ENCODE data around the gene NELL2.

The NELL2 gene

GRCh38 chr12:44795970-44796369 lies 80.1 kb downstream of the NELL2 start:
- H3K9ac ChIP-seq (ENCODE audit: low read depth in 1 of 2, low read length in 2 of 2), result no peak overlapping the region

GRCh38 chr12:44788731-44789130 lies 87.4 kb downstream of the NELL2 start:
- Histone ChIP-seq H3K4me3 (ENCODE audit: low read depth in 1 of 2, low read length in 2 of 2) (no peak overlapping the region), H3K36me3 (ENCODE audit: control insufficient read depth in 1 of 2, insufficient read depth in 2 of 2, low read length in 2 of 2) (no peaks in the 10 kb centered on the region), H3K9me3 (ENCODE audit: control insufficient read depth in 1 of 2, low read length in 2 of 2) (no peaks in the 10 kb centered on the region), H3K4me1 (ENCODE audit: control insufficient read depth in 1 of 2, insufficient read depth in 2 of 2, low read length in 2 of 2) (no peaks in the 10 kb centered on the region), H3K27ac (ENCODE audit: low read depth, low read length) (no peak overlapping the region), H3K27me3 (ENCODE audit: control insufficient read depth in 1 of 2, insufficient read depth in 2 of 2, low read length in 2 of 2) (no peaks in the 10 kb centered on the region), H3K9ac (ENCODE audit: low read depth in 1 of 2, low read length in 2 of 2) (no peak overlapping the region)

More at GRCh38 chr12:44795970-44796369, 80.1 kb downstream of the NELL2 start:
- H3K27ac ChIP-seq (ENCODE audit: low read depth, low read length), result no peak overlapping the region
- no peaks in the 10 kb centered on the region for H3K27me3 ChIP-seq (ENCODE audit: control insufficient read depth in 1 of 2, insufficient read depth in 2 of 2, low read length in 2 of 2)
- no peaks in the 10 kb centered on the region for H3K36me3 ChIP-seq (ENCODE audit: control insufficient read depth in 1 of 2, insufficient read depth in 2 of 2, low read length in 2 of 2)
- H3K4me1 ChIP-seq (ENCODE audit: control insufficient read depth in 1 of 2, insufficient read depth in 2 of 2, low read length in 2 of 2), result no peaks in the 10 kb centered on the region
- H3K4me3 ChIP-seq (ENCODE audit: low read depth in 1 of 2, low read length in 2 of 2), result no peak overlapping the region
- no peaks in the 10 kb centered on the region for H3K9me3 ChIP-seq (ENCODE audit: control insufficient read depth in 1 of 2, low read length in 2 of 2)

- Histone ChIP-seq H3K4me3 (ENCODE audit: low read depth in 1 of 2, low read length in 2 of 2) (no peak overlapping the region), H3K9ac (ENCODE audit: low read depth in 1 of 2, low read length in 2 of 2) (no peak overlapping the region), H3K36me3 (ENCODE audit: control insufficient read depth in 1 of 2, insufficient read depth in 2 of 2, low read length in 2 of 2) (no peaks in the 10 kb centered on the region), H3K4me1 (ENCODE audit: control insufficient read depth in 1 of 2, insufficient read depth in 2 of 2, low read length in 2 of 2) (no peaks in the 10 kb centered on the region), H3K27me3 (ENCODE audit: control insufficient read depth in 1 of 2, insufficient read depth in 2 of 2, low read length in 2 of 2) (peaks cover 0 to 5% of the 10 kb centered on the region in 2 donors), H3K27ac (ENCODE audit: low read depth, low read length) (no peak overlapping the region), H3K9me3 (ENCODE audit: control insufficient read depth in 1 of 2, low read length in 2 of 2) (no peaks in the 10 kb centered on the region)
Observed at GRCh38 chr12:44780221-44780790, 95.8 kb downstream of the NELL2 start.

- H3K36me3 ChIP-seq (ENCODE audit: control insufficient read depth in 1 of 2, insufficient read depth in 2 of 2, low read length in 2 of 2), result no peaks in the 10 kb centered on the region
- no peaks in the 10 kb centered on the region for H3K9me3 ChIP-seq (ENCODE audit: control insufficient read depth in 1 of 2, low read length in 2 of 2)
- H3K27ac ChIP-seq (ENCODE audit: low read depth, low read length), result no peak overlapping the region
- H3K9ac ChIP-seq (ENCODE audit: low read depth in 1 of 2, low read length in 2 of 2), result no peak overlapping the region
- H3K27me3 ChIP-seq (ENCODE audit: control insufficient read depth in 1 of 2, insufficient read depth in 2 of 2, low read length in 2 of 2), result peaks cover 0 to 5% of the 10 kb centered on the region in 2 donors
- H3K4me1 ChIP-seq (ENCODE audit: control insufficient read depth in 1 of 2, insufficient read depth in 2 of 2, low read length in 2 of 2), result no peaks in the 10 kb centered on the region
- no peak overlapping the region for H3K4me3 ChIP-seq (ENCODE audit: low read depth in 1 of 2, low read length in 2 of 2)
Observed at GRCh38 chr12:44779766-44780165, 96.3 kb downstream of the NELL2 start.

- H3K36me3 ChIP-seq (ENCODE audit: control insufficient read depth in 1 of 2, insufficient read depth in 2 of 2, low read length in 2 of 2), result no peaks in the 10 kb centered on the region
- H3K9me3 ChIP-seq (ENCODE audit: control insufficient read depth in 1 of 2, low read length in 2 of 2), result no peaks in the 10 kb centered on the region
- no peak overlapping the region for H3K27ac ChIP-seq (ENCODE audit: low read depth, low read length)
- no peak overlapping the region for H3K4me3 ChIP-seq (ENCODE audit: low read depth in 1 of 2, low read length in 2 of 2)
- H3K27me3 ChIP-seq (ENCODE audit: control insufficient read depth in 1 of 2, insufficient read depth in 2 of 2, low read length in 2 of 2), result peaks cover 0 to 5% of the 10 kb centered on the region in 2 donors
- H3K4me1 ChIP-seq (ENCODE audit: control insufficient read depth in 1 of 2, insufficient read depth in 2 of 2, low read length in 2 of 2), result no peaks in the 10 kb centered on the region
- no peak overlapping the region for H3K9ac ChIP-seq (ENCODE audit: low read depth in 1 of 2, low read length in 2 of 2)
Observed at GRCh38 chr12:44778863-44779262, 97.3 kb downstream of the NELL2 start.

- Histone ChIP-seq H3K4me3 (ENCODE audit: low read depth in 1 of 2, low read length in 2 of 2) (no peak overlapping the region), H3K4me1 (ENCODE audit: control insufficient read depth in 1 of 2, insufficient read depth in 2 of 2, low read length in 2 of 2) (no peaks in the 10 kb centered on the region), H3K27me3 (ENCODE audit: control insufficient read depth in 1 of 2, insufficient read depth in 2 of 2, low read length in 2 of 2) (peaks cover 0 to 5% of the 10 kb centered on the region in 2 donors), H3K27ac (ENCODE audit: low read depth, low read length) (no peak overlapping the region), H3K9ac (ENCODE audit: low read depth in 1 of 2, low read length in 2 of 2) (no peak overlapping the region), H3K36me3 (ENCODE audit: control insufficient read depth in 1 of 2, insufficient read depth in 2 of 2, low read length in 2 of 2) (no peaks in the 10 kb centered on the region), H3K9me3 (ENCODE audit: control insufficient read depth in 1 of 2, low read length in 2 of 2) (no peaks in the 10 kb centered on the region)
Observed at GRCh38 chr12:44777044-44777443, 99.1 kb downstream of the NELL2 start.

GRCh38 chr12:44775901-44776300 lies 100.2 kb downstream of the NELL2 start:
- Histone ChIP-seq H3K36me3 (ENCODE audit: control insufficient read depth in 1 of 2, insufficient read depth in 2 of 2, low read length in 2 of 2) (no peaks in the 10 kb centered on the region), H3K4me3 (ENCODE audit: low read depth in 1 of 2, low read length in 2 of 2) (no peak overlapping the region)

GRCh38 chr12:44774815-44775411 lies 101.2 kb downstream of the NELL2 start:
- Histone ChIP-seq H3K4me3 (ENCODE audit: low read depth in 1 of 2, low read length in 2 of 2) (no peak overlapping the region), H3K36me3 (ENCODE audit: control insufficient read depth in 1 of 2, insufficient read depth in 2 of 2, low read length in 2 of 2) (no peaks in the 10 kb centered on the region), H3K9me3 (ENCODE audit: control insufficient read depth in 1 of 2, low read length in 2 of 2) (no peaks in the 10 kb centered on the region), H3K27me3 (ENCODE audit: control insufficient read depth in 1 of 2, insufficient read depth in 2 of 2, low read length in 2 of 2) (peaks cover 0 to 4% of the 10 kb centered on the region in 2 donors), H3K9ac (ENCODE audit: low read depth in 1 of 2, low read length in 2 of 2) (no peak overlapping the region), H3K27ac (ENCODE audit: low read depth, low read length) (no peak overlapping the region), H3K4me1 (ENCODE audit: control insufficient read depth in 1 of 2, insufficient read depth in 2 of 2, low read length in 2 of 2) (no peaks in the 10 kb centered on the region)

More at GRCh38 chr12:44775901-44776300, 100.2 kb downstream of the NELL2 start:
- Histone ChIP-seq H3K4me1 (ENCODE audit: control insufficient read depth in 1 of 2, insufficient read depth in 2 of 2, low read length in 2 of 2) (no peaks in the 10 kb centered on the region), H3K27me3 (ENCODE audit: control insufficient read depth in 1 of 2, insufficient read depth in 2 of 2, low read length in 2 of 2) (peaks cover 0 to 5% of the 10 kb centered on the region in 2 donors), H3K9ac (ENCODE audit: low read depth in 1 of 2, low read length in 2 of 2) (no peak overlapping the region), H3K27ac (ENCODE audit: low read depth, low read length) (no peak overlapping the region), H3K9me3 (ENCODE audit: control insufficient read depth in 1 of 2, low read length in 2 of 2) (no peaks in the 10 kb centered on the region)

- H3K4me3 ChIP-seq (ENCODE audit: low read depth in 1 of 2, low read length in 2 of 2), result no peak overlapping the region
- no peaks in the 10 kb centered on the region for H3K36me3 ChIP-seq (ENCODE audit: control insufficient read depth in 1 of 2, insufficient read depth in 2 of 2, low read length in 2 of 2)
- no peaks in the 10 kb centered on the region for H3K4me1 ChIP-seq (ENCODE audit: control insufficient read depth in 1 of 2, insufficient read depth in 2 of 2, low read length in 2 of 2)
- H3K9me3 ChIP-seq (ENCODE audit: control insufficient read depth in 1 of 2, low read length in 2 of 2), result no peaks in the 10 kb centered on the region
- H3K27ac ChIP-seq (ENCODE audit: low read depth, low read length), result no peak overlapping the region
- no peak overlapping the region for H3K9ac ChIP-seq (ENCODE audit: low read depth in 1 of 2, low read length in 2 of 2)
- H3K27me3 ChIP-seq (ENCODE audit: control insufficient read depth in 1 of 2, insufficient read depth in 2 of 2, low read length in 2 of 2), result no peaks in the 10 kb centered on the region
Observed at GRCh38 chr12:44771485-44772021, 104.6 kb downstream of the NELL2 start.

- Histone ChIP-seq H3K4me3 (ENCODE audit: low read depth in 1 of 2, low read length in 2 of 2) (no peak overlapping the region), H3K9me3 (ENCODE audit: control insufficient read depth in 1 of 2, low read length in 2 of 2) (no peaks in the 10 kb centered on the region), H3K9ac (ENCODE audit: low read depth in 1 of 2, low read length in 2 of 2) (no peak overlapping the region), H3K27ac (ENCODE audit: low read depth, low read length) (no peak overlapping the region), H3K4me1 (ENCODE audit: control insufficient read depth in 1 of 2, insufficient read depth in 2 of 2, low read length in 2 of 2) (no peaks in the 10 kb centered on the region), H3K36me3 (ENCODE audit: control insufficient read depth in 1 of 2, insufficient read depth in 2 of 2, low read length in 2 of 2) (no peaks in the 10 kb centered on the region), H3K27me3 (ENCODE audit: control insufficient read depth in 1 of 2, insufficient read depth in 2 of 2, low read length in 2 of 2) (no peaks in the 10 kb centered on the region)
Observed at GRCh38 chr12:44765796-44766195, 110.3 kb downstream of the NELL2 start.
